ENCODE results near the gene MRFAP1L1.
"Not testable (repeated sequence)": the region's sequence is repeated elsewhere in the genome, so short reads cannot be mapped to it uniquely, and the experiment has no call there.

MRFAP1L1 gene

DNA sequence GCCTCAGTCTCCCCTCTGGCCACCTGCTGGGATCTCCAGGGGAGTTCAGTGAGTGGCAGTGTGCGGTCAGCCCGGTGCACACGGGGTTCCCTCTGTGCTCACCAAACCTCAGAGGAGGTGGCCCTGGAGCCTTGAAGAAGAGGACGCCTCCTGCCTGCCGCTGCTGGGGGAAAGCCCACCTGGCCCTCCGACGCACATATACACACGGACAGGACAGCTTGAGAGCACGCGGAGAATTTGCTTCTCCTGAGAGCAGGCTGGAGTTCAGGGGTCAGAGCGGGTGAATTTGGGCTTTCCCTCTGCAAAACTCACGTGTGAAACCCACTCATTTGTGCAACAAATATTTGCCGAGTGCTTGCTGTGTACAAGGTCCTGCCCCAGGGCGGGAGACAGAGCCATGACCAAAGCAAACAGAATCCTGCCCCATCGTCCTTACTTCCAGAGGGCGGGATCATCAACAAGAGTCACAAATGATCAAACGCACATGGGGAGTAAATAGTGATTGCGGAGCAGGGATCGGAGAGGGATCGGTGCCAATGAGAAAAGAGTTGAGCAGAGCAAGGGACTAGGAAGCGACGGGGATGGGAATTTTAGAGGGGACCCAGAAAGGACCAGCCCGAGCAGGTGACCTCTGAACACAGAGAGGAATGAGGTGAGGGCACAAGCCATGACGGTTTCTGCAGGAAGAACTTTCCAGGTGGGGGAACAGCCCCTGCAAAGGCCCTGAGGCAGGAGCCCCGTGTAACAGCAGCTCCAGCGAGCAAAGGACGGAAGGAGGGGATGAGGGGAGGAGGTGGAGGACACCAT lies 23.9 kb upstream of the MRFAP1L1 start:
- no peak for DNase-seq

DNA sequence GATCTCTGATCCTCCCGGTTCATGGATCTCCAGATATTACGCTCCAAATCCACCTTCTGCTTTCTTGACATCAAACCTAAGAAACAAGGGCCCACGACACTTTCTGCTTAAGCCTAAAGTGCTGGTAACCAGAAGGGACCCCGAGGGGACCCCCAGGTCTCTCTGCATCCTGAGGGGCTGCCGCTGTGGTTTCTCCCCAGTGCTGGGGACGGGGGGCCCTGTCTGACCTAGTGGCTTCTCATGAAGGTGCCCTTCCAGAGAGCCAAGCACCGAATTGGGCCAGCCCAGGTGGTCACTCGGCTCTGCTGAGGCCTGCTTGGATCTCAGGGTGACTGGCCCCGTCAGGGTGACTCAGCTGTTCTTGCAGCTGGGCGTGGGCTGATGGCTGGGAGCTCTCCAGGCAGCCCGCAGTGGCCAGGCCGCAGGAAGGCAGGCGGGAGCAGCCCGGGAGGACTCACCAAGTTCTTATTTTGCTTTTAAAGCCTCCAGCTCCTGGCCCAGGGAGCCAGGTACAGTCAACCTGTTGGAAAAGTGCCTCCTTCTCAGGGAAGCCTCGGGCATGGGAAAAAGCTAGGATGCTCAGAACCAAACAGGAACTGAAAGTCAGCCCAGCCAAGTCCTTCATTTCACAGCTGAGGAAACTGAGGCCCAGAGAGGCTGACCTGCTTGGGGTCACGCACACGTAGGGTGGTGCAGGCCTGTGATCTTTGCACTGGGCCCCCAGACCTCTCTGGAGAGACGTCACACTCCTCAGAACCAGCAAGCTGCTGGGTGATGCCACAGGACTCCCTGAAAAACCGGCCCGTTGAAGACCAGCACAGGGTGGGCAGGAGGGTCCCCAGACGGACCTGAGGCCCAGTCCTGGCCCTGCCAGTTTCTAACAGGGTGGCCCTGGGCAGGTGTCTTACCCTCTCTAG lies 23.0 kb upstream of the MRFAP1L1 start:
- DNase-seq = peak; percentile 78 to 92 (median 89)

DNA sequence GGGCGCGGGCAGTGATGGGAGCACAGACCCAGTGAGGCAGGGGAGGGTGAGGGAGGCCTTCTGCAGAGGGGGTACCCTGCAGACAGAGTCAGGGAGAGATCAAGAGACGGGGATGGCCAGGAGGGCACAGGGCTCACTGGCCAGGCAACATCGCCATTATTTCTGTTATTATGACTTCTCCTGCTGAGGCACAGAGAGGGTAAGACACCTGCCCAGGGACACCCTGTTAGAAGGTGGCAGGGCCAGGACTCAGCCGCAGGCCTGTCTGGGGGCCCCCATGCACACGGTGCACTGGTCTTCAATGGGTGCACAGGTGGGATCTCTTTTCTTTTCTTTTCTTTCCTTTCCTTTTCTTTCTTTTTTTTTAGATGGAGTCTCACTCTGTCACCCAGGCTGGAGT lies 22.1 kb upstream of the MRFAP1L1 start:
- DNase-seq = no peak

DNA sequence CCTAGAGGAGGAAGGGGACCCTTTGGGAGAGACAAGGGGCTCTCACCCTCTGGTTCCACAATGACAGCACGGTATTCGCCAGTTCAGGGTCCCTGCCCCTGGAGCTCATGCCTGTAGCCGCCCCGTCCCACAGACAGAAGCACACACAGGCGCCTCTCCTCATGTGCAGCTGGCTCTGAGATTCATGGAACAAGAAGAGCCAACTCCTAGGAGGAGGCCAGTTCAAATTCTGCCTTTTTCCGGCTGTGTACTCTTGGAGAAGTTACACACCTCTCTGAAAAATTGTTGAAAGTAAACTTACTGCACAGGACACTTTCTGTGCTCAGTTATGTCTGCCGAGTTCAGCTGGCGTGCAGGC lies 21.6 kb upstream of the MRFAP1L1 start:
- no peak for DNase-seq

DNA sequence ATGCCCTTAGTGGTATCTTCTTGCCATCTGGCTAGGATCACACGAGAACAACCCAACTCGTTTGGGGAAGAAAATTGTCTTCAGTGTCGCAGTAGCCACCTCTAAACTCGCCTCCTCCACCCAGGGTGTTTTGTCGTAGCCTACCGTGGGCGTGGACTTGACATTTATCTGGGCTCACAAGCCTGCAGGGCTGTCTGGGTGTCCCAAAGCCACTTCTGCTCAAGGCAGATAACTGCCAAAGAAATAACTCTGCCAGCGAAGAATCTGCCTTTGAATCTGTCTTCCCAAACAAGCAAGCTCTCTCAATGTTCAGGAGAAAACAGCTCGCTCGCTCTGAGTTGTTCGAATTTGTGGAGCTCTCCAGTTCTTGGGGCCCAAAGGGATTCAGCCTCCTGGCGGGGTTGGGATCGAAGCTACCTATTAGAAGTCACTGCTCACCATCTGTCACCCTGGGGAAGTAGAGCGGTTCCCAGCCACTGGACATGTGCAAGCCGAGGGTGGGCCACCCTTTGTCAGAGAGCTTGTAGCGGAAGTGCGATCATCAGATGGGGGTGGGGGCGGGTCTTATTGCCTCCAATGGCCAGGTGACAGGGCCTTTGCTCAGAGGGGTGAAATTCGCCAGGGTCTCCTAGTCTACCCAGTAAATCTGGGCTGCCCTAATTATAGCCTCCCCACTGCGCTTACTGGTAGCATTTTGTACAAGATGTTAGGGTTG lies 21.1 kb upstream of the MRFAP1L1 start:
- peak; percentile 77 to 88 (median 86) for DNase-seq

DNA sequence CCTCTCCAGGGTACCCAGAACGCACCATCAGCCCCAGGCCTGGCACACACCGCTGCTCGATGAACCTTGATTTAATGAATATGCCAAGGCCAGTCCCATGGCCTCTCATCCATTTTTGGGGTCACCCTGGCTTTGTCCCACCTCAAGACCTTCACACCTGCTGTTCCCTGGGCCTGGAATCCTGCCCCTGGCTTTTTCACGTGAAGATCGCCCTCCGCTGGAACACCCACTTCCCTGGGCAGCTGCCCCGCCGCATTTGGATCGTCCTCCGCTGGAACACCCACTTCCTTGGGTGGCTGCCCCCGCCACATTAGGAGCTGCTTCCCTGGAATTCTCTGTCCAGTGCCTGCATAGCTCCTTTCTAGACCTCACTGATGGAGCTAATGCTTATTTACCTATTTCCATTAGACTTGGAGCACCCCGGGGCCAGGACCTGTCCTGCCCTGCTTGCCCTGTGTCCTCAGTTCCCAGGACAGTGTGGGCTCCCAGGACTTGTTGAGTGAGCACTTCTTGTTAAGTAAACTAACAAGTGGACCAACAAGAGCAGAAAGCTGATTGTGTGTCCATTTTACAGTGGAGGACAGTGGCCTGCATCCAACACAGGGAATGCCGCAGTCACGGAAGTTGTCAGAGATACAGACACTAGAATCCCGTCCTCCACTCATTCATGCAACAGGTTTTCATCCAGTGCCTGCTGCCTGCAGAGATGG lies 18.8 kb upstream of the MRFAP1L1 start:
- DNase-seq = no peak

DNA sequence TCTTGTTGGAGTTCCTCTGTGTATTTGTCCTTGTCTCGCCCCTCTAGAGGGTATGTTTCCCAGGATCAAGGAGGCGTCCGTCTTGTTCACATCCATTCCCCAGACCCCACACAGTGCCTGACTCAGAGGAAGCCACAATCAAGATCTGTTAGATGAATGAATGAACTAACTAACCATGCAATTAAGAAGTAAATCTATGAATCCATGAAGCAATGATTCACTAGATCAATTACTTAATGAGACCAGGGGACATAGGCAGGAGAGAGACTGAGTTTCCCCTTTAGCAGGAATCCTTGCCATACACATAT lies 18.2 kb upstream of the MRFAP1L1 start:
- DNase-seq = no peak

DNA sequence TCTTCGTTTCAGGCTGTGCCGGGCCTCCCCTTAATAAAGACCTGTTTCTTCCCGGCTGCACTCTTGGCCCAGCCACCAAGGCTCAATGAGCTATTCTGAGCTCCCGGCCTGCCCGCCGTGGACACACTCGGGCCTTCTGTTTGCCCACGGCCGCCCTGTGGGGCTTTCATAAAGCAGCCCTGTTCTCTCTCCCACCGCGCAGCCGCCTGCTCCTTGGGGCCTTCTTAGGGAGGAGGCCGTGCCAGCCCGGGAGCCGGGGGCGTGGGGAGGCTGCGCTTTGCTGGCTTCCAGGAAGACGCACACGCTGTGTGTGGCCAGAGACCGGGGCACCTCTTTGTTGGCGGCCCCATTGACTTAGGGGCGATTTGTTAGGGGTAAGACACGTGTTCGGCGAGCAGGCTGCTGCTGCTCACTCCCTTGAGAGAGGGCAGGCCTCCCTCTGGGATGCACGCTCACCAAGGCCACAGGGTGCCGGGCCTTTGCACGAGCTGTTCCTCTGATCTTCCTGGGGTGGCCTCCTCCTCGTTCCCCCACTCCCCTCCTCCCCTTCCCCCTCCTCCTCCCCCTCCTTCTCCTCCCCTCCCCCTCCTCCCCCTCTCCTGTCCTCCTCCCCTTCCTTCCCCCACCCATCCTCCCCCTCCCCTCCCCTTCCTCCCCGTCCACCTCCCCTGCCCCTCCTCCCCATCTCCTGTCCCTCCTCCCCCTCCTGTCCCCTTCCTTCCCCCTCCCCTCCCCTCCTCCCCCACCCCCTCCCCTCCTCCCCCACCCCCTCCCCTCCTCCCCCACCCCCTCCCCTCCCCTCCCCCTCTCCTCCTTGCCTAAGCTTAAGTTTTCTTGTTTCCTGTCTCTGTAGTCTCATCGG lies 17.6 kb upstream of the MRFAP1L1 start:
- no peak for DNase-seq

DNA sequence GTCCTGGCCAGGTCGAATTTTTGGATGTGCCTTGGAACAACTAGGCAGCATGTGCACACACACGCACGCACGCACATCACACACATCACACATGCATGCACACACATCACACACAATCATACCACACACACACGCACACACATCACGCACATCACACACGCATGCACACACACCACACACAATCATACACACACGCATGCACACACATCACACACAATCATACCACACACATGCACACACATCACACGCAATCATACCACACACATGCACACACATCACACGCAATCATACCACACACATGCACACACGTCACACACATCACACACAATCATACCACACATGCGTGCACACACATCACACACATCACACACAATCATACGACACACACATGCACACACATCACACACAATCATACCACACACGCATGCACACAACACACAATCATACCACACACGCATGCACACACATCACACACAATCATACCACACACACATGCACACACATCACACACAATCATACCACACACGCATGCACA lies 15.8 kb upstream of the MRFAP1L1 start:
- not testable (repeated sequence) for DNase-seq

DNA sequence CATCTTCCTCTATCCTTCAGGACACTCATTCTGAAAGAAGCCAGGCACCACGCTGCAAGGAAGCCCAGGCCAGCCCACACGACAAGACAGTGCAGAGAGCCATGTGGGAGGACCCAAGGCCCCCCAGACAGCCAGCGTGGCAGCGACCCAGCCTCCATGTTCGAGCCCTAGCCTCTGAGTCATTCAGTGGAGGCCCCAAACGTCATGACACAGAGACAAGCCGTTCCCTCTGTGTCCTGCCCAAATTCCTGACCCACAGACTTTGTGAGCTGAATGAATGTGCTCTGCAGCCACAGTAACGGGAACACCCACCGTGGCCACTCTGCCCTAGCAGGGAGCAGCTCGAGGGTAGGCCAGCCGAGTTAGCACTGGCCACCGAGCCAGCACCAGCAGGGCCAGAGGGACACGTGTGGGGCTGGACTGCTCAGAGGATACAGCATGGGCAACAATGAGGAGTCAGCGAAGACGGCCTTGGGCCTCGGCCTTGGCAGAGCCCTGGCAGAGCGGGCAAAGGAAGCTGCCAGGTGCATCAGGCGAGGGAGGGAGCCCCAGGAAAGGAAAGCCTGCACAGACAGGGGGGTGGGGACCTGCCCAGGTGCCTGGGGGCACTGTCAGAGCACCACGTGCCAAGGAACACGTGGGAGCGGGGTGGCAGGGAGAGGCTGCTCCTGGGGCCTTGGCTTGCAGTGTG lies 14.9 kb upstream of the MRFAP1L1 start:
- no peak for DNase-seq

DNA sequence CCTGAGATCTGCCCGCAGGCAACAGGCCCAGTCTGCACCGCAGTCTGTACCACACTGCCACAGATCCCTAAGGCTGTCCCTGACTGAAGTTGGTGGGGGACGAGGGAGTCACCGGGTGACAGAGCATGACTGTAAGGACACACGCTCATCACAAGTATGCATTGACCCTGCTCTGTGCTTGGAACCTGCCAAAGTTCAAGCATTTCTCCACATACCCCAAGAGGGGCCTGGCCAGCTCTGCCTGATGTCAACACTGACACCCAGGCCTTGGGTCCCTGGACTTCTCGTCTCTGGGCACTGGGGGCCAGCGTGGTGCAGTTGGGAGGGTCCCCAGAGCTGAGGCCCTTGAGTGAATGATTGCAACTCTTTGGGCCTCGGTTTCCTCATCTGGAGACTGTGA lies 14.2 kb upstream of the MRFAP1L1 start:
- no peak for DNase-seq

DNA sequence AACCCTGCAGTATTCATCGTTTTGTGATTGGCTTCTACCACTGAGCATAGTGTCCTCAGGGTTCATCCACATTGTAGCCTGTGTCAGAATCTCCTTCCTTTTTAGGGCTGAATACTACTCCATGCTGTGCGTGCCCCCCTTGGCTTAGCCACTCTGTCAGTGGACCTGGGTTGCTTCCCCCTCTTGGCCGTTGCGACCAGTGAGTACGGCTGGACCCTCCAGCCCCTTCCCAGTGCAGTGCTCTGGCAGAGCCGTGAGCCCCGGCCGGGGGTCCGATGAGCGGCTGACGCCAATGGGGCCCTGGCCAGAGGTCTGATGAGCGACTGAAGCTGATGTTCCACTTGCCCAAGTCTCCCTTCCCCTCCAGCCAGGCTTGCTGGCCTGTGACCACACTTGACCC lies 13.2 kb upstream of the MRFAP1L1 start:
- no peak for DNase-seq

DNA sequence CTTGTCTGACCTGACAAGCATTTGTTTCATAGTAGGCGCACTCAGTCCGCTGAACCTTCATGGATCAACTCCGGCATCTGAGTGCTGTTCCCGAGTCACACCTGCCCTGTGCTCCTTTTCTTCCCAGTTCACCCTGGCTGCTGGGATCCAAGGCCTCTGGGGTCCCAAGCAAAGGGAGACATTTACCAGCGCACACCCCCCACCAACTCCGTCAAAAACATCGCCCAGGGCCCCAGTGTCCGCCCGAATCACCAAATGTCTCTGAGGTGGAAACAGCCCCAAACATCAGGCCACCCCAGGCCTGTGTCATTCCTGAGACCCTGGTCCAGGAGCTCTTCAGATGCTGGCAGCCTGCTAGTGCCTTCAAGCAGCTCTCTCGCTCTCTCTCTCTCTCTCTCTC lies 11.5 kb upstream of the MRFAP1L1 start:
- no peak for DNase-seq

DNA sequence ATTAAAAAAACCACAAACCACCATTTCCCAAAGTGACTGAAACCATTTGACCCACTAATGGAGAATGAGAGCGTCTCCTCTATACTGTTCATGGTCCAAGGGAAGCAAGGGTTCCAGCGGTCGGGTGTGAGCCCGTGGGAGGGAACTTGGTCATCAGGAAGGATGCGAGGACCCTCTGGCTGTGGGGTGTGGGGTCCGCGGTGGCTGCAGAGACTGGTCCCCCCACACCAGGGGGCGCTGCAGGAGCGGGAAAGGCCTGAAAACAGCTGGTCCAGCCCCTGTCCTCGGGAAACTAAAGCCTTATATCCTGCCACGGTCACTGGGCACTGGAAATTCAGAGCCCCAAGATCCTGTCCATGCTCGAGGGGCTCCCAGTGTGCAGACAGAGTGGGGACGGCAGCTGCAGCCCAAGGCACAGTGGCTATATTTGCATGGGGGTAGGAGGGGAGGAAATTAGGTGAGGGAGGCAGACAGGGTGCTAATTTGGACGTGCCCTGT lies 10.6 kb upstream of the MRFAP1L1 start:
- peak; percentile 82 to 94 (median 88) for DNase-seq

DNA sequence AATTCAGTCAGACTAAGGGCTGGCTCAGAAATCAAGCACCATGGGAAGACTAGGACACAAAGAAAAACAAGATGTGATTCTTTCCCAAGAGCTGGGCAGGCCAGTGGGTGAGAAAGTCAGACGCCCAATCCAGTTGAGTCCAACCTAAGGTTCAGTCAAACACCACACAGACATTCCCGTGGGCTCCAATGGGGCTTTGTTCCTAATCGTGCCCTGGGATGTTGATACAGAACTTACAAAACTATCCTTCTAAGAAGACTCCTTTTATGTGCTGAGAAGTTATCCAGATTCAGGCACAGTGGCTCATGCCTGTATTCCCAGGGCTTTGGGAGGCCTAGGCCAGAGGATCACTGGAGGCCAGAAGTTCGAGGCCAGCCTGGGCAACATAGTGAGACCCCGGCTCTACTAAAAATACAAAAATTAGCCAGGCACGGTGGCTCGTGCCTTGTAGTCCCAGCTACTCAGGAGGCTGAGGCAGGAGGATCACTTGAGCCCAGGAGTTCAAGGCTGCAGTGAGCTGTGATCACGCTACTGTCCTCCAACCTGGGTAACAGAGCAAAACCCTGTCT lies 10.0 kb upstream of the MRFAP1L1 start:
- no peak for DNase-seq

DNA sequence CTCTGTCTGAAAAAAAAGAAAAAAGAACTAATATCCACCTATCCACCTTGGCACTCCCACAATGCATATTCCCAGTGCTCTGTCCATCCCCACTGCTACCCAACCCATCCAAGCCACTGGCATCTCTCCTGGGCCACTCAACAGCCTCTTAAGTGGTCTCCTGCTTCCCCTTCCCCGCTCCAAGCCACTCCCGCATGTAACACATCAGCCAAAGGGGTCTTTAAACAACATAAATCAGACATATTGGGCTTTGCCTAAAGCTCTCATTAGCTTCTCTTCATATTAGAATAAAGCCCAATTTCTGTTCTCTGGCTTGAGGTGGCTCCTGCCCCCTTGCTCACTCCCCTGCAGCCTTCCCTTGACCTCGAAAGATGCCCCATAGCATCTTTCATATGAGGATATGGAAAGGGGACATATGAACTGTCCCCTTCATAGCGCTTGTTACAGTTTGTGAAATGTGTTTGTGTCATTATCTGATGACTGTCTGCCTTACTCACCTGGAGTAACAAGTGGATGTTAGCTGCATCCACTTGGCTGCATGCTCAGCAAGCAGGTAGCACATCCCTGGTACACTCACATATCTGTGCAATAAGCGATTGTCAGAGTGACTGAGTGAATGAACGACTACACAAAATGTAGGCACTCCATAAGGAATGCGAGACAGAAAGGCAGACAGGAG lies 9.4 kb upstream of the MRFAP1L1 start:
- no peak for DNase-seq

DNA sequence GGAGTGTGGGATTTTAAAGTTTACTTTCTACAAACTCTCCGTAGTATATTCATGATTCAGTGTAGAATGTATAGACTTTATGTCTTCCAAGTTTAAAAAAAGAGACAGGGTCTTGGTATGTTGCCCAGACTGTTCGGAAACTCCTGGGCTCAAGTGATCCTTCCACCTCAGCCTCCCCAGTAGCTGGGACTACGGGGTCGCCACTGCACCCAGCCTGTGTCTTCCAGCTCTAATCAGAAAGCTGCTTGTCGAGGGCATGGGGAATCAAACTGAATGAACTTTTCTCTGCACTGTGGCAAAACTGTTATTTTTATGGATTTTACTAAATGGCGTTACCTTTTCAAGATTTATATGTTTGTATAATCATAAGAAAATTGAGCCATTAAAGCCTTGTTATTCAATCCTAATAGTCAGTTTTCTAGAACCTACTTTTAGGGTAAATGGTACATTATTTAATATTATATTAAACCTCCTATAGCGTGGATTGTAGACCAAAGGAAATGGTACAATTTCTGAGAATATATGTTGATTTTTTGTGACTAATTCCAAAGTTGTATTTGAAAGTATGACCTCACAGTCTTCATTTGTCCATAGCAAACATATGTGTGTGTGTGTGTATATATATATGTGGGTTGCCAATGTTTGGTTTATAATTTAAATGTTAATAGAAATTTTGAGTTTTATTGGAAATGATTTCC lies 7.4 kb upstream of the MRFAP1L1 start:
- no peak for DNase-seq

DNA sequence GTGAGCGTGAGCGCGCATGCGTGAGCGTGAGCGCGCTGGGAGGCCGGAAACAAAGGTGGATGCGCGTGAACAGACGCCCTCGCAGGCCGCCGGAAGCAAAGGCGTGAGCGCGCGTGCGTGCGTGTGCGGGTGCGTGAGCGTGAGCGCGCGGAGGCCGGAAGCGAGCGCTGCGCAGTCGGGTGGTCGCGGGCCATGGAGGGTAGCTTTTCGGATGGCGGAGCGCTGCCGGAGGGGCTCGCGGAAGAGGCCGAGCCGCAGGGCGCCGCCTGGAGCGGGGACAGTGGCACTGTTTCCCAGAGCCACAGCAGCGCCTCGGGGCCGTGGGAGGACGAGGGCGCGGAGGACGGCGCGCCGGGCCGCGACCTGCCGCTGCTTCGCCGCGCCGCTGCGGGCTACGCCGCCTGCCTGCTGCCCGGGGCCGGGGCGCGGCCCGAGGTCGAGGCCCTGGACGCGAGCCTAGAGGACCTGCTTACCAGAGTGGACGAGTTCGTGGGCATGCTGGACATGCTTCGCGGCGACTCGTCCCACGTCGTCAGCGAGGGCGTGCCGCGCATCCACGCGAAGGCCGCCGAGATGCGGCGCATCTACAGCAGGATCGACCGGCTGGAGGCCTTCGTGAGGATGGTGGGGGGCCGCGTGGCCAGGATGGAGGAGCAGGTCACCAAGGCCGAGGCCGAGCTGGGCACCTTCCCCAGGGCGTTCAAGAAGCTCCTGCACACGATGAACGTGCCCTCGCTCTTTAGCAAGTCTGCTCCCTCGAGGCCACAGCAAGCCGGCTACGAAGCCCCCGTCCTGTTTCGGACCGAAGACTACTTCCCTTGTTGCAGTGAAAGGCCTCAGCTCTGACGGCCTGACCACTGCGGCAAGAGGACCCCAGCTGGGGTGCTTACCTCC lies 6.6 kb upstream of the MRFAP1L1 start, which contains the start of gene BLOC1S4:
Gene BLOC1S4, plus strand, starts transcription at position 157 of the 894 bp plus-strand sequence. Its CDS starts 36 bp downstream, at position 193.
- DNase-seq = peak; percentile 94 to 97 (median 96)
